Urothelium cell line (cell line): ENCODE results near the gene SLC6A19.
"Not testable (repeated sequence)": the region's sequence is repeated elsewhere in the genome, so short reads cannot be mapped to it uniquely, and the experiment has no call there.

Experiments
- DNase-seq: peaks from one replicate; pipeline ENCODE4 v3.0.0; 2011; ENCODE audit warnings: low spot score, mixed read lengths
- FAIRE-seq: peaks from 2 replicates; lab custom pipeline; 2011; peaks lifted over from hg19 to GRCh38; lab: Jason Lieb, UNC

Gene SLC6A19

DNA sequence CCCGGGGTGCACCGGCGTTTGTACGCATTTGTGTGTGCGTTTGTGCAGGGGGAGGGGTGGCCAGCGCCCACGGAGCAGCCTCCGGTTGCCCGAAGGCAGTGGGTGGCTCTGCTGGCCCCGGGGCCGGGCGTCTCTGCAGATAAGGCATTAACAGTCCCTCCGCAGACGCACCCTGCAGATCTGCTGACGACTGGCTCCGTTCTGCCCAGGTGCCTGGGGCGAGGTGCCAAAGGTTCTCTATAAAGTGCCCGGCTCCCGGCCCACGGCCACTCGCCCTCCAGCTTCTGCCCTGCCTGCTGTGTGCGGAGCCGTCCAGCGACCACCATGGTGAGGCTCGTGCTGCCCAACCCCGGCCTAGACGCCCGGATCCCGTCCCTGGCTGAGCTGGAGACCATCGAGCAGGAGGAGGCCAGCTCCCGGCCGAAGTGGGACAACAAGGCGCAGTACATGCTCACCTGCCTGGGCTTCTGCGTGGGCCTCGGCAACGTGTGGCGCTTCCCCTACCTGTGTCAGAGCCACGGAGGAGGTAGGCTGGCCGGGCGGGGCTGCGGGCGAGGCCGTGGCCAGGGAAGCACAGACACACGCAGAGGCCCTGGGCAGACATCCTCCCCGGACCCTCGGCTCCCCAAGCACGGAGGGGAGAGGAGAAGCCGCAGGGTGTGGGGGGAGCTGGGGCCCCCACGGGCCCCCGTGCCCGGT, at the start of gene SLC6A19:
Gene SLC6A19 (plus strand): TSS at position 269 of the 699 bp plus-strand sequence. CDS start 56 bp downstream, at position 325.
- FAIRE-seq (no peak), DNase-seq (no peak)

GRCh38 chr5:1152156-1152555, 49.2 kb upstream of the SLC6A19 start:
- FAIRE-seq (no peak), DNase-seq (peak; percentile 42)

GRCh38 chr5:1152771-1153282, 48.6 kb upstream of the SLC6A19 start:
- FAIRE-seq = peak; percentile 95
- DNase-seq = peak; percentile 79

DNA sequence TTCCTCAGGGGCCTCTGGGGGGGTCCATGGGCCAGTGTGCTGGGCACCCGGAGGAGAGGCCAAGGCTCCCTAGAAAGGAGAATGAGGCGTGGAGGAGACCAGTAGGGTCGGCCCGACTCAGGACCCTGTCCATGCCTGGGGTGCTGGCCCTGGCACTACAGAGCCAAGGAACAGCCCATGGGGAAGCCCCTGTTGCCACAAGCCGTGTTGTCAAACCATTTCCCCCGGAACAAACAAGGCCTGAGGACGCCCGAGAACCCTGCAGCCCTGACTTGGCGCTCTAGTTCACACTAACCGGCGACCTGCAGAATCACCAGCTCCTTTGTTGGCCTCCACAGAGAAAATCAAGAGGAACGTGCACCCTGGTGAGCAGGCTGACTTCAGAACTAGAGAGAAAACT, 48.0 kb upstream of the SLC6A19 start:
- no peak for FAIRE-seq

GRCh38 chr5:1155191-1156032, 46.0 kb upstream of the SLC6A19 start:
- DNase-seq (no peak), FAIRE-seq (no peak)

More for the DNA sequence above, 48.0 kb upstream of the SLC6A19 start:
- DNase-seq = no peak

GRCh38 chr5:1156033-1156753, 45.2 kb upstream of the SLC6A19 start:
- FAIRE-seq (no peak), DNase-seq (no peak)

DNA sequence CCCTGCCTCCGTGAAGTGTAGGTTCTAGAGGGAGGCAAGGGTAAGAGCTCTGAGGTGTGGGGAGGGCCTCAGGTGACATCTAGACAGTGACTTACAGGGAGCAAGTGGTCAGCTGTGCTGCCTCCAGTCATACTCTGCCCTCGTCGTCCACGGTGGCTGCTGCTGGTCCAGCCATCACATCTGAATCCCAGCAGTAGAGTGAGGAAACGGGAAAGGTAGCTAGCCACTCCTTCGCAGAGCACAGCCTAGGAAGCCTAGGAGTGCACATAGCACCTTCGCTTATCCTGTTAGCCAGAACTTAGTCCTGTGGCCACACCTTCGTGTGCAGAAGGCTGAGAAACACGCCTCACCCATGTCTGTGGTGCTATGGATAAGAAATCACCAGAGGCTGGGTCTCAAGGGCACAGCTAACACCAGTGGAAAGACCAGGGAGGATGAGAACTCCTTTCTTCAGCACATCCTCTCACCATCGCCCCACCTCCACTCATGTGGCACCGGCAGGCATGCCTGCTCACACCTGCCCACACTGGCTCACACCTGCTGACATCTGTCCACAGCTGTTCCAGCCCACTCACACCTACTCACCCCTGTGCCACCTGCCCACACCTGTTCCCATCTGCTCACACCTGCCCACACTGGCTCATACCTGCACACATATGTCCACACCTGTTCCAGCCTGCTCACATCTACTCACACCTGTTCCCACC, 44.5 kb upstream of the SLC6A19 start:
- FAIRE-seq = no peak
- no peak for DNase-seq

- FAIRE-seq = peak; percentile 99
- DNase-seq = not testable (repeated sequence)
These were observed 43.9 kb upstream of the SLC6A19 start for GRCh38 chr5:1157461-1157986.

GRCh38 chr5:1158647-1159340, 42.6 kb upstream of the SLC6A19 start:
- FAIRE-seq (no peak), DNase-seq (no peak)

- no peak for DNase-seq
- FAIRE-seq = no peak
These were observed 42.1 kb upstream of the SLC6A19 start for GRCh38 chr5:1159341-1159675.

GRCh38 chr5:1159774-1160406, 41.5 kb upstream of the SLC6A19 start:
- DNase-seq (no peak), FAIRE-seq (peak; percentile 67)

DNA sequence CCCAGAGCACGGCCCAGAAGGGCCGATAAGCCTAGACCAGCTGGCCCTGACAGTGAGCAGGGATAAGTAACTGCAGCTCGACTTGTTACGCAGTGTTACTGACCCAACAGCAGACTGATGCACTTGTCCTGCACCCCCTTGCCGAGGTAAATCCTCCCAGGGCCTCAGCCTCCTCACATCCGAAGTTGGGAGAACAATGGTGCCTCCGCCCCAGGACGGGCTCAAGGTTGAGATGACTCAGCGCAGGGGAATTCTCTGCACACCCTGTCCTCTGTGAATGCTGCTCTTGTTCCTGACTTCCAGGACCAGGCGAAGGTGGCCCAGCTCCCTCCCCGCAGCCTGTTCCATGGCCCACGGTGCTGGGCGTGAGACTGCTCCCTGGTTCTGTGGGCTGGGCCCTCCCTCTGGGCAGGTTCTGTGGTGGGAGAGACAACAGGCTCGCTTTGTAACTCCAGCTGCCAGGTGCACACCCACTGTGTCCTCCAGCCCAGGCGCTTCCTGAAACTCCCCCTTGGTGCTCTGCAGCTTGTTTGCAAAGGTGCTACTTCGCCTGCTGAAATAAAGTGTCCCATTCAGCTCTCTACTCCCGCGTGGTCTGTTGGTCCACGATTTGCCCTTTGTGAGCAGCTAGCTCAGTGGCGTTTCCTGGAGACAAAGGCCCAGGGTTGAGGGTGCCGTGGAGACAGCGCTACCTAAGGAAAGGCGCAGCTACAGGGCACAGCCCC, 40.1 kb upstream of the SLC6A19 start:
- peak; percentile 96 for DNase-seq

GRCh38 chr5:1161833-1162229, 39.6 kb upstream of the SLC6A19 start:
- peak; percentile 81 for DNase-seq
- no peak for FAIRE-seq

More for the DNA sequence above, 40.1 kb upstream of the SLC6A19 start:
- peak; percentile 99 for FAIRE-seq

DNA sequence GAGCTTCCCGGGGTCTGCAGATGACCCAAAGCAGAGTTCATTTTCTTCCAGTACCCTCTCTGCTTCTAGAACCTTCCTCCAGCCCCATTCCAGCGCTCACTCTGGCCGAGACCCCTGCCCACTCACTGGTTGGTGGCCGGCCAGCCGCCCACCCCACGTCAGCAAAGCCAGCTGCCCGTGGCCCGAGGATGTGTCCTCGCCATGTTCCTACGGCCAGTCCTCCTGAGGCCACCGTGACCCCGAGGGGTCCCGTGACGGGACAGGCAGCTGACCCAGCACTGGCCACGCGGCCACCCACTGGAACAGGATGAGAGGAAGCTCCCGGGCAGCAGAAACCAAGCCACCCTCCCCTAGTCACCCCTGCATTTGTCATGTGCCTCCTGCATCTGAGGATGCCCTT, 39.1 kb upstream of the SLC6A19 start:
- DNase-seq (no peak), FAIRE-seq (peak; percentile 27)

GRCh38 chr5:1162751-1163150, 38.6 kb upstream of the SLC6A19 start:
- no peak for FAIRE-seq
- no peak for DNase-seq

GRCh38 chr5:1163366-1163765, 38.0 kb upstream of the SLC6A19 start:
- no peak for FAIRE-seq
- DNase-seq = no peak

GRCh38 chr5:1163879-1164278, 37.5 kb upstream of the SLC6A19 start:
- DNase-seq = no peak
- FAIRE-seq = peak; percentile 35
